Panc1 (cell line): ENCODE data around the gene CDK12.
"Not testable (repeated sequence)": the region's sequence is repeated elsewhere in the genome, so short reads cannot be mapped to it uniquely, and the experiment has no call there.

Experiments
- CTCF ChIP-seq: fragments of 450-650 bp; IDR thresholded peaks from 2 replicates; pipeline ENCODE4 v1.5.1; 2017; ENCODE audit warnings: mild to moderate bottlenecking
- POLR2AphosphoS5 ChIP-seq: IDR thresholded peaks from 2 replicates; pipeline ENCODE4 v1.6.1; 2012; ENCODE audit warnings: mild to moderate bottlenecking, low read depth, low read length, moderate library complexity

- not testable (repeated sequence) for TF ChIP-seq POLR2AphosphoS5, CTCF
Measured at GRCh38 chr17:39544361-39544760, 83.1 kb downstream of the CDK12 start.
